H9 (cell line): ENCODE data around the gene AZI2. TPM values are rescaled to one million over a fixed set of nuclear protein-coding genes. Genes with fewer than 3 reads are reported as not detected.

Source experiments
- DNase-seq: peaks from one replicate; pipeline ENCODE4 v3.0.0-alpha.2; 2017
- H2AFZ ChIP-seq: one replicate; pipeline ENCODE4 v1.6.1; 2013; ENCODE audit warnings: mild to moderate bottlenecking, low read length, control low read depth, moderate library complexity
- H2AK5ac ChIP-seq: 2 replicates; pipeline ENCODE4 v1.6.1; 2013; ENCODE audit warnings: low read length, control low read depth, mixed read lengths; ENCODE audit not compliant: insufficient read length
- H2BK120ac ChIP-seq: one replicate; pipeline ENCODE4 v1.6.1; 2013; ENCODE audit warnings: low read depth, mild to moderate bottlenecking, low read length, control low read depth, inconsistent platforms; ENCODE audit not compliant: poor library complexity, severe bottlenecking
- H2BK12ac ChIP-seq: 2 replicates; pipeline ENCODE4 v1.6.1; 2013; ENCODE audit warnings: low read length, control low read depth, mixed read lengths, low read depth; ENCODE audit not compliant: insufficient read length
- H2BK15ac ChIP-seq: 2 replicates; pipeline ENCODE4 v1.6.1; 2013; ENCODE audit warnings: low read depth, low read length, control low read depth
- H2BK20ac ChIP-seq: one replicate; pipeline ENCODE4 v1.6.1; 2013; ENCODE audit warnings: low read depth, mild to moderate bottlenecking, low read length, control low read depth, inconsistent platforms; ENCODE audit not compliant: poor library complexity, severe bottlenecking
- H2BK5ac ChIP-seq: 2 replicates; pipeline ENCODE4 v1.6.1; 2013; ENCODE audit warnings: low read length, control low read depth, mixed read lengths; ENCODE audit not compliant: insufficient read length
- H3K14ac ChIP-seq: 2 replicates; pipeline ENCODE4 v1.6.1; 2013; ENCODE audit warnings: low read length, control low read depth; ENCODE audit not compliant: insufficient read depth
- H3K18ac ChIP-seq: 2 replicates; pipeline ENCODE4 v1.6.1; 2013; ENCODE audit warnings: low read depth, mild to moderate bottlenecking, mixed read lengths, low read length, control low read depth; ENCODE audit not compliant: insufficient read length
- H3K23ac ChIP-seq: 2 replicates; pipeline ENCODE4 v1.6.1; 2013; ENCODE audit warnings: low read length, control low read depth, mixed read lengths, low read depth; ENCODE audit not compliant: insufficient read length
- H3K23me2 ChIP-seq: 2 replicates; pipeline ENCODE4 v1.6.1; 2013; ENCODE audit warnings: low read depth, mild to moderate bottlenecking, mixed read lengths, low read length, control low read depth; ENCODE audit not compliant: insufficient read length, poor library complexity, severe bottlenecking
- H3K27ac ChIP-seq: 2 replicates; pipeline ENCODE4 v1.5.1; 2013; ENCODE audit warnings: low read length, control low read depth, mixed read lengths, low read depth; ENCODE audit not compliant: insufficient read length
- H3K27me3 ChIP-seq: 2 replicates; pipeline ENCODE4 v1.6.1; 2013; ENCODE audit warnings: low read length, control low read depth, inconsistent platforms; ENCODE audit not compliant: insufficient read depth
- H3K4ac ChIP-seq: 2 replicates; pipeline ENCODE4 v1.6.1; 2013; ENCODE audit warnings: low read depth, mild to moderate bottlenecking, control low read depth, inconsistent platforms, low read length, moderate library complexity
- H3K4me1 ChIP-seq: 2 replicates; pipeline ENCODE4 v1.6.1; 2013; ENCODE audit warnings: low read length, control low read depth, inconsistent platforms; ENCODE audit not compliant: insufficient read depth
- H3K4me2 ChIP-seq: 2 replicates; pipeline ENCODE4 v1.6.1; 2013; ENCODE audit warnings: low read length, control low read depth, mixed read lengths; ENCODE audit not compliant: insufficient read length, insufficient read depth
- H3K56ac ChIP-seq: 2 replicates; pipeline ENCODE4 v1.6.1; 2013; ENCODE audit warnings: low read depth, mild to moderate bottlenecking, mixed read lengths, low read length, control low read depth; ENCODE audit not compliant: insufficient read length
- H3K79me1 ChIP-seq: 2 replicates; pipeline ENCODE4 v1.6.1; 2013; ENCODE audit warnings: low read depth, mild to moderate bottlenecking, moderate library complexity, low read length, control low read depth, inconsistent platforms; ENCODE audit not compliant: insufficient read depth, poor library complexity, severe bottlenecking
- H3K79me2 ChIP-seq: 2 replicates; pipeline ENCODE4 v1.6.1; 2013; ENCODE audit warnings: low read length, control low read depth, inconsistent platforms; ENCODE audit not compliant: insufficient read depth
- H3K9ac ChIP-seq: 2 replicates; pipeline ENCODE4 v1.6.1; 2013; ENCODE audit warnings: low read length, control low read depth, mixed read lengths; ENCODE audit not compliant: insufficient read length; ENCODE audit errors: extremely low read depth
- H3K9me3 ChIP-seq: one replicate; pipeline ENCODE4 v1.6.1; 2013; ENCODE audit warnings: low read depth, low read length, inconsistent platforms; ENCODE audit not compliant: control insufficient read depth
- H3T11ph ChIP-seq: one replicate; pipeline ENCODE4 v1.6.1; 2013; ENCODE audit warnings: mild to moderate bottlenecking, low read length, control low read depth, inconsistent platforms
- H4K20me1 ChIP-seq: one replicate; pipeline ENCODE4 v1.6.1; 2013; ENCODE audit not compliant: control insufficient read depth, insufficient read length, insufficient read depth
- H4K5ac ChIP-seq: 2 replicates; pipeline ENCODE4 v1.6.1; 2013; ENCODE audit warnings: low read depth, mild to moderate bottlenecking, mixed read lengths, low read length, control low read depth; ENCODE audit not compliant: insufficient read length
- H4K8ac ChIP-seq: replicated peaks from 2 replicates; pipeline ENCODE4 v1.6.1; 2013; ENCODE audit warnings: low read length, control low read depth, mixed read lengths, low read depth; ENCODE audit not compliant: insufficient read length
- H4K91ac ChIP-seq: 2 replicates; pipeline ENCODE4 v1.6.1; 2013; ENCODE audit warnings: low read depth, mild to moderate bottlenecking, moderate library complexity, mixed read lengths, low read length, control low read depth; ENCODE audit not compliant: insufficient read length
- H3K27ac Mint-ChIP-seq, 3 experiments: 2 replicates in 2 of 3; 3 replicates in 1 of 3; pipeline ENCODE4 v1.8.0; 2020 to 2021; ENCODE audit warnings: mixed read lengths in 3 of 3, mild to moderate bottlenecking in 1 of 3, moderate library complexity in 1 of 3
- H3K27me3 Mint-ChIP-seq: 2 replicates; pipeline ENCODE4 v1.8.0; 2021; ENCODE audit warnings: low read depth, mild to moderate bottlenecking, moderate library complexity, mixed read lengths
- H3K36me3 Mint-ChIP-seq, 3 experiments: 2 replicates in 2 of 3; 3 replicates in 1 of 3; pipeline ENCODE4 v1.8.0; 2020 to 2021; ENCODE audit warnings: low read depth in 3 of 3, mixed read lengths in 3 of 3; ENCODE audit not compliant: insufficient read depth in 1 of 3
- H3K4me1 Mint-ChIP-seq, 2 experiments: 2 replicates each; pipeline ENCODE4 v1.8.0; 2020; ENCODE audit warnings: mixed read lengths in 2 of 2
- H3K4me3 Mint-ChIP-seq, 2 experiments: 2 replicates in 1 of 2; 3 replicates in 1 of 2; pipeline ENCODE4 v1.8.0; 2020 to 2021; ENCODE audit warnings: mild to moderate bottlenecking in 2 of 2, mixed read lengths in 2 of 2, moderate library complexity in 1 of 2
- H3K9me3 Mint-ChIP-seq, 2 experiments: 2 replicates in 1 of 2; 3 replicates in 1 of 2; pipeline ENCODE4 v1.8.0; 2020; ENCODE audit warnings: mild to moderate bottlenecking in 2 of 2, mixed read lengths in 2 of 2, moderate library complexity in 1 of 2
- WGBS: extraction: QIAGEN DNeasy Blood & Tissue Kit; methylation state at CpG from one replicate; pipeline ENCODE4 v1.1.7; 2013; ENCODE audit warnings: missing lambda C conversion rate, low lambda C conversion rate, mixed read lengths; ENCODE audit not compliant: insufficient read length; ENCODE audit errors: extremely low coverage; 5-methylcytosine and 5-hydroxymethylcytosine counted together
- total RNA-seq: library from RNA; stranded (reverse); gene quantifications from 2 replicates; pipeline ENCODE4 v1.2.1, GENCODE V29; 2021
- TF ChIP-seq, protein P1 (sequence below): fragments of 200-600 bp; sonication (generic); conservative IDR thresholded peaks from 3 replicates; pipeline ENCODE4 v1.8.0; 2021; ENCODE audit warnings: antibody characterized with exemption, mild to moderate bottlenecking

AZI2 gene
- total RNA-seq, 1 experiment from 2014 or later, result 36.7 TPM

DNA sequence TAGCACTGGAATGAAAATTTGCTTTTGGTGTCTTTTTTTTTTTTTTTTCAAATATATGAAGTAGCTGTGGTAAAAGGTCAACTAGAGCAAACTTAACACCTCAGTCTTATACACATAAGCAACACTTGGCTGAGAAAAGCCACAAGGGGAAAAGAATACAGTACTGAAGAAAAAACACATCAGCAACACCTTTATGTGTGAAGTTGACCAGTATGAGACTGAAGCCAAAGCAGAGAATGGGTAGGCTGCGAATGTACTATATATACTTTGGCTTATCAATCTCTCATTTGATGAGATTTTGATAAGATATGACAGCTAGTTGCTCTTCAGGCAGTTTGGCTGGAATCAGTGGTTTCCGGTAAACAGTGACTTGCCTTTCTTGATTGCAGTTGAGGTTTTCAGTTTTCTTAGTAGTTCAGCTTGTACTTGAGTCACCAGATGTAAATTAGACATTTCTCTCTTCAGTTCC is 22.1 kb downstream of the AZI2 start:
- no peak overlapping the region for H3K4me3 Mint-ChIP-seq
- Histone ChIP-seq H2BK15ac (no peak overlapping the region), H2BK5ac (no peak overlapping the region), H3K9ac (no peak overlapping the region), H3K4me2 (no peak overlapping the region), H3K18ac (no peak overlapping the region), H3K4ac (no peak overlapping the region), H3K27me3 (no peaks in the 10 kb centered on the region), H2AK5ac (no peak overlapping the region), H4K91ac (no peak overlapping the region), H3K79me2 (no peaks in the 10 kb centered on the region), H3K79me1 (no peaks in the 10 kb centered on the region), H3T11ph (no peak overlapping the region), H4K5ac (no peak overlapping the region), H3K27ac (no peak overlapping the region), H3K56ac (no peak overlapping the region), H3K23me2 (no peaks in the 10 kb centered on the region), H2BK120ac (no peak overlapping the region), H3K4me1 (no peaks in the 10 kb centered on the region), H2BK20ac (no peak overlapping the region), H3K23ac (no peak overlapping the region), H4K20me1 (no peaks in the 10 kb centered on the region), H3K14ac (no peak overlapping the region), H2AFZ (no peak overlapping the region), H2BK12ac (no peak overlapping the region), H4K8ac (no peak overlapping the region), H3K9me3 (no peaks in the 10 kb centered on the region)
- H3K36me3 Mint-ChIP-seq, result peaks cover 0 to 23% (median 8%) of the 10 kb centered on the region in 3 experiments; a peak in 3 of 7 replicates
- TF ChIP-seq, protein P1, sequence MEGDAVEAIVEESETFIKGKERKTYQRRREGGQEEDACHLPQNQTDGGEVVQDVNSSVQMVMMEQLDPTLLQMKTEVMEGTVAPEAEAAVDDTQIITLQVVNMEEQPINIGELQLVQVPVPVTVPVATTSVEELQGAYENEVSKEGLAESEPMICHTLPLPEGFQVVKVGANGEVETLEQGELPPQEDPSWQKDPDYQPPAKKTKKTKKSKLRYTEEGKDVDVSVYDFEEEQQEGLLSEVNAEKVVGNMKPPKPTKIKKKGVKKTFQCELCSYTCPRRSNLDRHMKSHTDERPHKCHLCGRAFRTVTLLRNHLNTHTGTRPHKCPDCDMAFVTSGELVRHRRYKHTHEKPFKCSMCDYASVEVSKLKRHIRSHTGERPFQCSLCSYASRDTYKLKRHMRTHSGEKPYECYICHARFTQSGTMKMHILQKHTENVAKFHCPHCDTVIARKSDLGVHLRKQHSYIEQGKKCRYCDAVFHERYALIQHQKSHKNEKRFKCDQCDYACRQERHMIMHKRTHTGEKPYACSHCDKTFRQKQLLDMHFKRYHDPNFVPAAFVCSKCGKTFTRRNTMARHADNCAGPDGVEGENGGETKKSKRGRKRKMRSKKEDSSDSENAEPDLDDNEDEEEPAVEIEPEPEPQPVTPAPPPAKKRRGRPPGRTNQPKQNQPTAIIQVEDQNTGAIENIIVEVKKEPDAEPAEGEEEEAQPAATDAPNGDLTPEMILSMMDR, result no peak
- H3K27me3 Mint-ChIP-seq, result no peaks in the 10 kb centered on the region
- H3K9me3 Mint-ChIP-seq, result no peaks in the 10 kb centered on the region
- no peak overlapping the region for H3K27ac Mint-ChIP-seq
- H3K4me1 Mint-ChIP-seq, result peaks cover 1% of the 10 kb centered on the region in 2 experiments; a peak in 3 of 4 replicates
- DNase-seq, result no peak
- WGBS, result no CpG with 5 or more reads among the region's 2 CpGs
